Type B pancreatic cell (in vitro differentiated cells): ENCODE measurements around the gene DHRS7B. TPM values are rescaled to one million over a fixed set of nuclear protein-coding genes. Genes with fewer than 3 reads are reported as not detected.

Source experiments
- DNase-seq: peaks from one replicate; pipeline ENCODE4 v3.0.0; 2021; ENCODE audit warnings: mixed read lengths; ENCODE audit not compliant: unreplicated experiment; ENCODE audit errors: extremely low spot score
- H3K27ac Mint-ChIP-seq: 2 replicates; pipeline ENCODE4 v1.8.0; 2021; ENCODE audit warnings: mild to moderate bottlenecking, mixed read lengths
- H3K27me3 Mint-ChIP-seq: 2 replicates; pipeline ENCODE4 v1.8.0; 2021; ENCODE audit warnings: mixed read lengths
- H3K36me3 Mint-ChIP-seq: 2 replicates; pipeline ENCODE4 v1.8.0; 2021; ENCODE audit warnings: mixed read lengths
- H3K4me1 Mint-ChIP-seq: one replicate; pipeline ENCODE4 v1.8.0; 2021; ENCODE audit warnings: mixed read lengths; ENCODE audit not compliant: unreplicated experiment
- H3K4me3 Mint-ChIP-seq: 2 replicates; pipeline ENCODE4 v1.8.0; 2021; ENCODE audit warnings: mild to moderate bottlenecking, mixed read lengths
- H3K9me3 Mint-ChIP-seq: 2 replicates; pipeline ENCODE4 v1.8.0; 2021; ENCODE audit warnings: mixed read lengths
- CTCF ChIP-seq: fragments of 200-600 bp; sonication (generic); conservative IDR thresholded peaks from 2 replicates; pipeline ENCODE4 v1.5.0; 2021; ENCODE audit warnings: antibody characterized with exemption, mild to moderate bottlenecking
- total RNA-seq: library from RNA; stranded (reverse); gene quantifications from 2 replicates; pipeline ENCODE4 v1.2.1, GENCODE V29; 2021; ENCODE audit warnings: low replicate concordance

The DHRS7B gene
- total RNA-seq, 1 donor from 2014 or later = 17.5 TPM

- no peak for DNase-seq
- no peak for TF ChIP-seq CTCF
- Mint-ChIP-seq H3K27me3 (no peaks in the 10 kb centered on the region), H3K4me3 (no peak overlapping the region), H3K4me1 (peaks cover 3% of the 10 kb centered on the region), H3K9me3 (no peaks in the 10 kb centered on the region), H3K36me3 (peaks cover 6% of the 10 kb centered on the region), H3K27ac (peak overlapping the region; percentile 38)
Measured at GRCh38 chr17:21167303-21167702, 40.5 kb downstream of the DHRS7B start.

- no peaks in the 10 kb centered on the region for H3K4me1 Mint-ChIP-seq
- no peaks in the 10 kb centered on the region for H3K27me3 Mint-ChIP-seq
- no peak for TF ChIP-seq CTCF
- H3K36me3 Mint-ChIP-seq = peaks cover 11% of the 10 kb centered on the region
- peak; percentile 29 for DNase-seq
- H3K27ac Mint-ChIP-seq = no peak overlapping the region
- H3K9me3 Mint-ChIP-seq = no peaks in the 10 kb centered on the region
- no peak overlapping the region for H3K4me3 Mint-ChIP-seq
Measured at GRCh38 chr17:21168555-21168865, 41.7 kb downstream of the DHRS7B start.

- no peaks in the 10 kb centered on the region for H3K4me1 Mint-ChIP-seq
- peaks cover 11% of the 10 kb centered on the region for H3K36me3 Mint-ChIP-seq
- H3K27ac Mint-ChIP-seq = no peak overlapping the region
- H3K4me3 Mint-ChIP-seq = no peak overlapping the region
- H3K9me3 Mint-ChIP-seq = no peaks in the 10 kb centered on the region
- no peak for TF ChIP-seq CTCF
- DNase-seq = peak; percentile 64
- H3K27me3 Mint-ChIP-seq = no peaks in the 10 kb centered on the region
Measured at GRCh38 chr17:21169496-21169895, 42.7 kb downstream of the DHRS7B start.

- DNase-seq = peak; percentile 13
- Mint-ChIP-seq H3K27ac (no peak overlapping the region), H3K4me3 (no peak overlapping the region), H3K27me3 (no peaks in the 10 kb centered on the region), H3K36me3 (peaks cover 11% of the 10 kb centered on the region), H3K4me1 (no peaks in the 10 kb centered on the region), H3K9me3 (no peaks in the 10 kb centered on the region)
- TF ChIP-seq CTCF = no peak
Measured at GRCh38 chr17:21170809-21171208, 44.0 kb downstream of the DHRS7B start.

- DNase-seq = peak; percentile 42
- H3K36me3 Mint-ChIP-seq = peaks cover 11% of the 10 kb centered on the region
- no peak overlapping the region for H3K4me3 Mint-ChIP-seq
- H3K27ac Mint-ChIP-seq = no peak overlapping the region
- H3K4me1 Mint-ChIP-seq = no peaks in the 10 kb centered on the region
- H3K27me3 Mint-ChIP-seq = no peaks in the 10 kb centered on the region
- no peaks in the 10 kb centered on the region for H3K9me3 Mint-ChIP-seq
- no peak for TF ChIP-seq CTCF
Measured at GRCh38 chr17:21171309-21171922, 44.7 kb downstream of the DHRS7B start.
